GM12874 (cell line): Measurements from ENCODE around the gene TM7SF2.

Experiments
- CTCF ChIP-seq: IDR thresholded peaks from 2 replicates; pipeline ENCODE4 v1.5.1; 2011; ENCODE audit warnings: low read depth, mild to moderate bottlenecking, control low read depth, low read length, moderate library complexity; ENCODE audit not compliant: insufficient read depth

The TM7SF2 gene

GRCh38 chr11:65111159-65111743 is 421 bp upstream of the TM7SF2 start:
- no peak for TF ChIP-seq CTCF

GRCh38 chr11:65112546-65113360 is 1.1 kb downstream of the TM7SF2 start:
- TF ChIP-seq CTCF, result peak; percentile 99

DNA sequence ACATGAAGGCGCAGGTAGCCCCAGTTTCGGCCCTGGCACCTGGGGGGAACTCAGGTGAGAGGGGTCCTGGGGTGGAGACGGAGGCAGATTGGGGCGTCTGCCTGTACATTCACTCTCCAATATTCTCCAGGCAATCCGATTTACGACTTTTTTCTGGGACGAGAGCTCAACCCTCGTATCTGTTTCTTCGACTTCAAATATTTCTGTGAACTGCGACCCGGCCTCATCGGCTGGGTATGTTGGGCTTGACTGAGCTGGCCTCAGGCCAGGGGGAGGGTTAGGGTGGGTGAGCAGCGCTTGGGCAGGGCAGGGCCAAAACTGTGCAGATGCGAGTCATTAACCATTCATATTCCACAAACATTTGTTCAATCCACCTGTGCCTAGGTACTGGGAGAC is 1.7 kb downstream of the TM7SF2 start:
- TF ChIP-seq CTCF, result no peak

- no peak for TF ChIP-seq CTCF
Measured at GRCh38 chr11:65113839-65114238, 2.2 kb downstream of the TM7SF2 start.

- no peak for TF ChIP-seq CTCF
Measured at GRCh38 chr11:65114538-65115171, 3.0 kb downstream of the TM7SF2 start.

GRCh38 chr11:65115361-65116082 is 3.9 kb downstream of the TM7SF2 start:
- no peak for TF ChIP-seq CTCF
